GM18526 (cell line): ENCODE data around the gene DRD5.

Source experiments
- POLR2A ChIP-seq: IDR thresholded peaks from 3 replicates; pipeline ENCODE4 v1.6.1; 2011; ENCODE audit not compliant: insufficient read length; ENCODE audit errors: extremely low read depth

Gene DRD5

DNA sequence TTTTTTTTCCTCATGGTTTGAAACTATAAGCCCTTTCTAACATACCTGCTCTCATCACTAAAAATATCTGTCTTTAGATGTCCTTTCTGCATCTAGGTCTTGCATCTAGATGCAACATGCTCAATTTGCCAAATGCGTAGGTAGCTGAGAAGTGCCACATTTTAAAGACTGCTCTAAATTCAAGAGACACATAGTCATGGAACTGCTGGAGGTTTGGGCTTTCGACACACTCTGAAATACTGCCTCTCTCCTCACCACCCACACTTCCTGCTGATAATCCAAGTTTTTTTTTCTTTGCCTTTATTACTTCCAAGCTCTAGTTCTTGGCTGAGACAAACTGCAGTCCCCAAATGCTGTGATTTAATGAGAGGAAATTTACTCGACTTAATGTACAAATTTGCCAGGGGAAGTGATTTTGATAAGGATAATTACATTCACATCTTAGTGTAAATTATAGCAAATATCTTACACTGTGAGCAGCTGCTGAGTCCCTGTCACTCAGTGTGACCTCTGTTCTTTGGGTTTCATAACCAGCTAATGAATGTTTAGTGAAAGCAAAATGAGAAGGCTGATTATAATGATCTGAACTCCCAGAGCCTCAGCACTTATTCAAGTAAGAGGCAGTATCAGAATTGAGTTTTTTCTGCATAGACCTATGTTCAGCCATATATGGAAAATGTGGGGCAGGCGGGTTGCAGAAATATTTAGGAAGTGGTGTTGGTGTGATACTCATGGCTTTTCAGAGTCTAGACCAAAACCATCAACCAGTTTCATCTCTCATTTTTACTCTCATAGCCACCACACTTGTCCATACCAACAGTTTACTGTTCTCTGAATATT lies 31.3 kb downstream of the DRD5 start:
- TF ChIP-seq POLR2A, result no peak

DNA sequence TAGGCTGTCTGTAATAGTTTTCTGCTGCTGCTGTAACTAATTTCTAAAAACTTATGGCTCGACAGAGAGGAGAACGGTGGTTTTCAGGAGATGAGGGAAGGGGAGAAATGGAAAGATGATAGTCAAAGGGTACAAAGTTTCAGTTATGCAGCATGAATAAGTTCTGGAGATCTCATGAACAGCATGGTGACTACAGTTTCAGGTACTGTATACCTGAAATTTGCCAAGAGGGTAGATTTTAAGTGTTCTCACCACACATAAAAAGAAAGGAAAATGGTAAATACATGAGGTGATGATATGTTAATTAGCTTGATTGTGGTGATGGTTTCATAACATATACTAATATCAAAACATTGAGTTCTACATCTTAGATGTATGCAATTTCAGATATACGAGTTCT lies 34.9 kb downstream of the DRD5 start:
- TF ChIP-seq POLR2A, result no peak

DNA sequence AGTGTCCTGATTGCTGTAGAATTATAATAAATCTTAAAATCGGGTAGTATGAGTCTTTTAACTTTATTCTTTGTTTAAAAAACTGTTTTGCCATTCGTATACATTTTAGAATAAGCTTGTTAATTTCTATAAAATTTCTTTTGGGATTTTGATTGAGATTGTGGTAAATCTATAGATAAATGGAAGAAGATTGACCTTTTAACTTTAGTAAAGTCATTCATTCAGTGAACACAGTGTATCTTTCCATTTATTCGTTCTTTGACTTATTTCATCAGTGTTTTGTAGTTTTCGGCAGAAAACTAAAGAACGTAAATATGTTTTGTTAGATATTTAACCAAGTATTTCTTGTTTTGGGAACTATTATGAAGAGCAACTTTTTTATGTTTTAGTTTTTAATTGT lies 38.9 kb downstream of the DRD5 start:
- TF ChIP-seq POLR2A, result no peak

DNA sequence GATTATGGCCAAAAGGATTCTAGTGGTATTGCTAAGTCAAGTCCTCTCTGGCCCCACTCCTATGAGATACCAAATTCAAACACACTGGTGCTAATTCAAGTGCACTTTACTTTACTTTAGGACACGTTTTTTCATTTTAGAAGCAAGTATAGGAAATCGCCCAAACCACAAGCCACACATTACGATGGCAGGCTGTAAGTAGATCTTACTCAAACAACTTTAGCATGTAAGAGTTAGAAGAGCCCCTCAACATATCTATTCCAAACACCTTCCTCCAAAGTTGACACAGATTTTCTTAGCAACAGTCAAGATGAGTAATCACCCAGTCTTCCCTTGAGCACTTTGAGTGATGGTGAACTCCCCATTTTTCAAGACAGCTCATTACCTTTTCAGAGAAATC lies 43.6 kb downstream of the DRD5 start:
- TF ChIP-seq POLR2A, result no peak

DNA sequence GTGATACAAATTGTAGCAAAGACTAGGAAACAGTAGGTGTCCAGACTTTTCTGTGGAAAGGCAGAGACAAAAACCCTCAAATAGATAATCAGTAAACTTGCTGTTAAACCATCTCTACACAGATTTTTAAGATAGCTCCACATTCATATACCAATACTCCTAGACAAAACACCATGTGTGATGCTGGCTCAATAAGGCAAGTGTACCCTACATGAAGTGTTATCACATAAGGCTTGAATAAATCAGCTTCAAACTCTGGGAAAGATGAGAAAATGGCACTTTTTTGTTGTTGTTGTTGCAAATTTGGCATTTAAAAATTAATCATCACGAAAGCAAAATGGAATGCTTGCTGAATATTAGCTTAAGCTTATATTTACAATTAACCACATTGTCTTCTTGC lies 45.1 kb downstream of the DRD5 start:
- TF ChIP-seq POLR2A, result no peak

DNA sequence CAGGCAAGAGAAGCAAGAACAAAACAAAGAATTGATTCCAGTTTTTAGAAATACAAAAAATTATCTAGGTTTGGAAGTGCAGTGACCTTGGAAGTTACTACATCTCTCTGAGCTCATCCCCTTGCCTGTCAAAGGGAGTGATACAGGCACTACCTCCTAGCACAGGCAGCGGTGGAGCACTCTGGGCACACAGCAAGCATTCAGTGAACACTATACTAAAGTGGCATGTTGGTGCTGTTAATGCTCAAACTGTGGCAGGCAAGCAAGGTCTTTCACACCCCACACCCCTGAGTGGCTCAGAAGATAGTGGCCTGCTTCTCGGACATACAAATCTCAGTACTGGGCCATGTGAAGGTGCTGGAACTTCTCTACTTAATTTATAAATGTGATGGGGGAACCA lies 51.2 kb downstream of the DRD5 start:
- no peak for TF ChIP-seq POLR2A

DNA sequence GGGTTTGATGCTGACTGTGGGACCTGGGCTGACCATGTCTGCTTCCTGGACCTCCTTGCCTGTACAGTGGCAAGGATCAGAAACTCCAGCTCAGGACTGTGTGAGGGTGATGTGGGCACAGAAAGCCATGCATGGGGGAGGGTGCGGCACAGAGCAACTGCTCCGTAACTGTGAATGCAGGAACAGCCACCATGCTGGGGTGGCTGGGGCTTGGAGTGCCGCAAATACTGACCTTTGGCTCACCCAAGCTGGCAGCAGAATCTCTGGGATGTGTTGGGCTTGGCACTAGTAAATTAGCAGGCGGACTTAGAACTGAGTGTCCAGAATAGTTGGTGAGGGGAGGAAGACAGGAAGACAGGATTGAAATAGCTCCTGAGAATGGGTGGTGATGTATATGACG lies 52.0 kb downstream of the DRD5 start:
- TF ChIP-seq POLR2A, result no peak
